ENCODE measurements around the gene RNF38. TPM values are rescaled to one million over a fixed set of nuclear protein-coding genes. Genes with fewer than 3 reads are reported as not detected.

RNF38 gene
- total and polyA plus RNA-seq, 2 experiments from 2014 or later = 8.7 to 23.7 TPM

DNA sequence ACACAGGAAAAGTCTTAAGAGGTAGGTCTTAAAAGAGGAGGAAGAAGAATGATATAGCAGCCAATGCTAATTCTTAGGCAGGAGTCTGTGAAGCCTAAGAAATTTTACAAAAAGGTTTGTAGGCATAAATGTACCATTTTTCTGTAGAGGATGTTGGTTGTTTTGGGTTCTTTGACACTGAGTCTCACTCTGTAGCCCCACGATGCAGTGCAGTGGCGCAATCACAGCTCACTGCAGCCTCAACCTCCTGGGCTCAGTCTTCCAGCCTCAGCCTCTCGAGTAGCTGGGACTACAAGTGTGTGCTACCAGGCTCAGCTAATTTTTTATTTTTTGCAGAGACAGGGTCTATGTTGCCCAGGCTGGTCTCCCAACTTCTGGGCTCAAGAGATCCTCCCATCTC lies 37.7 kb upstream of the RNF38 start:
- H3K4me3 ChIP-seq = no peak overlapping the region
- no peak for TF ChIP-seq EZH2 (IDR thresholded peaks at IDR 0.05; ENCODE audit: borderline replicate concordance)
- TF ChIP-seq EZH2phosphoT487 (IDR thresholded peaks at IDR 0.05; ENCODE audit: low read depth, severe bottlenecking, unreplicated experiment) = no peak
- TF ChIP-seq CTCF (IDR thresholded peaks at IDR 0.05; ENCODE audit: poor library complexity) = no peak
- WGBS (ENCODE audit: low lambda C conversion rate, missing lambda C conversion rate) = 91% methylated on average over 3 of the region's 3 CpGs

GRCh38 chr9:36436909-36437308 lies 36.8 kb upstream of the RNF38 start:
- 91% methylated on average over 2 of the region's 2 CpGs for WGBS (ENCODE audit: low lambda C conversion rate, missing lambda C conversion rate)
- H3K4me2 ChIP-seq = no peak overlapping the region
- peaks cover 12% of the 10 kb centered on the region for H4K20me1 ChIP-seq (ENCODE audit: insufficient read depth, poor library complexity, severe bottlenecking)
- no peaks in the 10 kb centered on the region for H3K36me3 ChIP-seq (replicated peaks; ENCODE audit: insufficient read depth, low read depth)
- no peak overlapping the region for H3K4me3 ChIP-seq
- H3K9me2 ChIP-seq (replicated peaks; ENCODE audit: insufficient read depth) = no peaks in the 10 kb centered on the region
- TF ChIP-seq CTCF (IDR thresholded peaks at IDR 0.05; ENCODE audit: poor library complexity) = no peak
- TF ChIP-seq EZH2 (IDR thresholded peaks at IDR 0.05; ENCODE audit: borderline replicate concordance) = no peak
- no peak overlapping the region for H3K27ac ChIP-seq
- no peak overlapping the region for H2AFZ ChIP-seq
- peaks cover 64% of the 10 kb centered on the region for H3K79me2 ChIP-seq
- H3K9me3 ChIP-seq (ENCODE audit: low read depth) = no peaks in the 10 kb centered on the region
- H3K27me3 ChIP-seq = no peaks in the 10 kb centered on the region
- H3K4me1 ChIP-seq (ENCODE audit: insufficient read depth) = no peaks in the 10 kb centered on the region
- DNase-seq (ENCODE audit: low spot score) = no peak

More for the DNA sequence above, 37.7 kb upstream of the RNF38 start:
- Histone ChIP-seq H3K9me3 (ENCODE audit: low read depth) (no peaks in the 10 kb centered on the region), H3K4me1 (ENCODE audit: insufficient read depth) (no peaks in the 10 kb centered on the region), H3K79me2 (peaks cover 65% of the 10 kb centered on the region), H3K4me2 (no peak overlapping the region), H3K9me2 (replicated peaks; ENCODE audit: insufficient read depth) (no peaks in the 10 kb centered on the region), H3K27me3 (no peaks in the 10 kb centered on the region), H3K36me3 (replicated peaks; ENCODE audit: insufficient read depth, low read depth) (no peaks in the 10 kb centered on the region), H4K20me1 (ENCODE audit: insufficient read depth, poor library complexity, severe bottlenecking) (peaks cover 12% of the 10 kb centered on the region), H3K27ac (no peak overlapping the region), H2AFZ (no peak overlapping the region)
- no peak for DNase-seq (ENCODE audit: low spot score)

- WGBS (ENCODE audit: low lambda C conversion rate, missing lambda C conversion rate) = 94% methylated on average over 6 of the region's 6 CpGs
- Histone ChIP-seq H3K27ac (no peak overlapping the region), H3K27me3 (no peaks in the 10 kb centered on the region), H3K9me3 (ENCODE audit: low read depth) (no peaks in the 10 kb centered on the region), H4K20me1 (ENCODE audit: insufficient read depth, poor library complexity, severe bottlenecking) (peaks cover 6% of the 10 kb centered on the region), H2AFZ (no peak overlapping the region), H3K9me2 (replicated peaks; ENCODE audit: insufficient read depth) (no peaks in the 10 kb centered on the region), H3K4me1 (ENCODE audit: insufficient read depth) (no peaks in the 10 kb centered on the region), H3K79me2 (peaks cover 60% of the 10 kb centered on the region), H3K36me3 (replicated peaks; ENCODE audit: insufficient read depth, low read depth) (no peaks in the 10 kb centered on the region), H3K4me2 (no peak overlapping the region), H3K4me3 (no peak overlapping the region)
- no peak for DNase-seq (ENCODE audit: low spot score)
- no peak for TF ChIP-seq EZH2 (IDR thresholded peaks at IDR 0.05; ENCODE audit: borderline replicate concordance)
- TF ChIP-seq EZH2phosphoT487 (IDR thresholded peaks at IDR 0.05; ENCODE audit: low read depth, severe bottlenecking, unreplicated experiment) = no peak
- no peak for TF ChIP-seq CTCF (IDR thresholded peaks at IDR 0.05; ENCODE audit: poor library complexity)
These were observed 33.3 kb upstream of the RNF38 start for GRCh38 chr9:36433386-36433785.

GRCh38 chr9:36431078-36431477 lies 31.0 kb upstream of the RNF38 start:
- TF ChIP-seq CTCF (IDR thresholded peaks at IDR 0.05; ENCODE audit: poor library complexity) = no peak
- TF ChIP-seq EZH2phosphoT487 (IDR thresholded peaks at IDR 0.05; ENCODE audit: low read depth, severe bottlenecking, unreplicated experiment) = no peak
- TF ChIP-seq EZH2 (IDR thresholded peaks at IDR 0.05; ENCODE audit: borderline replicate concordance) = no peak
- no peaks in the 10 kb centered on the region for H3K27me3 ChIP-seq
- WGBS (ENCODE audit: low lambda C conversion rate, missing lambda C conversion rate) = 97% methylated on average over 4 of the region's 4 CpGs
- no peak overlapping the region for H2AFZ ChIP-seq
- H4K20me1 ChIP-seq (ENCODE audit: insufficient read depth, poor library complexity, severe bottlenecking) = peaks cover 4% of the 10 kb centered on the region
- H3K4me3 ChIP-seq = no peak overlapping the region
- no peaks in the 10 kb centered on the region for H3K36me3 ChIP-seq (replicated peaks; ENCODE audit: insufficient read depth, low read depth)
- H3K27ac ChIP-seq = no peak overlapping the region
- no peaks in the 10 kb centered on the region for H3K4me1 ChIP-seq (ENCODE audit: insufficient read depth)
- H3K9me2 ChIP-seq (replicated peaks; ENCODE audit: insufficient read depth) = no peaks in the 10 kb centered on the region
- H3K9me3 ChIP-seq (ENCODE audit: low read depth) = no peaks in the 10 kb centered on the region
- H3K79me2 ChIP-seq = peaks cover 66% of the 10 kb centered on the region
- DNase-seq (ENCODE audit: low spot score) = no peak
- H3K4me2 ChIP-seq = no peak overlapping the region

Data from hepatocyte (in vitro differentiated cells).